Measurements from ENCODE around the gene FADS1.

FADS1 gene

GRCh38 chr11:61846362-61847020, 29.7 kb upstream of the FADS1 start:
- DNase-seq (ENCODE audit: low read depth) = no peak

- DNase-seq (ENCODE audit: low read depth) = no peak
These were observed 28.2 kb upstream of the FADS1 start for GRCh38 chr11:61844909-61845565.

- no peak for DNase-seq (ENCODE audit: low read depth)
These were observed 25.7 kb upstream of the FADS1 start for GRCh38 chr11:61842528-61842820.

GRCh38 chr11:61841636-61842527, 25.1 kb upstream of the FADS1 start:
- no peak for DNase-seq (ENCODE audit: low read depth)

- DNase-seq (ENCODE audit: low read depth) = no peak
These were observed 23.6 kb upstream of the FADS1 start for GRCh38 chr11:61840371-61840770.

- DNase-seq (ENCODE audit: low read depth) = no peak
These were observed 22.9 kb upstream of the FADS1 start for GRCh38 chr11:61839742-61840141.

- no peak for DNase-seq (ENCODE audit: low read depth)
These were observed 22.1 kb upstream of the FADS1 start for GRCh38 chr11:61838921-61839320.

GRCh38 chr11:61838501-61838900, 21.7 kb upstream of the FADS1 start:
- no peak for DNase-seq (ENCODE audit: low read depth)

GRCh38 chr11:61837411-61838005, 20.7 kb upstream of the FADS1 start:
- DNase-seq (ENCODE audit: low read depth) = no peak

- no peak for DNase-seq (ENCODE audit: low read depth)
These were observed 19.4 kb upstream of the FADS1 start for GRCh38 chr11:61836193-61836592.

- no peak for DNase-seq (ENCODE audit: low read depth)
These were observed 17.7 kb upstream of the FADS1 start for GRCh38 chr11:61834278-61835048.

GRCh38 chr11:61833926-61834277, 17.1 kb upstream of the FADS1 start:
- no peak for DNase-seq (ENCODE audit: low read depth)

GRCh38 chr11:61833471-61833870, 16.7 kb upstream of the FADS1 start:
- no peak for DNase-seq (ENCODE audit: low read depth)

- no peak for DNase-seq (ENCODE audit: low read depth)
These were observed 16.0 kb upstream of the FADS1 start for GRCh38 chr11:61832754-61833153.

GRCh38 chr11:61832207-61832606, 15.4 kb upstream of the FADS1 start:
- DNase-seq (ENCODE audit: low read depth) = no peak

GRCh38 chr11:61830237-61831105, 13.7 kb upstream of the FADS1 start:
- no peak for DNase-seq (ENCODE audit: low read depth)

- no peak for DNase-seq (ENCODE audit: low read depth)
These were observed 13.0 kb upstream of the FADS1 start for GRCh38 chr11:61829806-61830205.

GRCh38 chr11:61828629-61829407, 12.0 kb upstream of the FADS1 start:
- no peak for DNase-seq (ENCODE audit: low read depth)

GRCh38 chr11:61828379-61828628, 11.5 kb upstream of the FADS1 start:
- DNase-seq (ENCODE audit: low read depth) = no peak

- peak; percentile 55 for DNase-seq (ENCODE audit: low read depth)
These were observed 11.0 kb upstream of the FADS1 start, which contains the start of gene FADS2 for GRCh38 chr11:61827571-61828378. FADS2 (plus strand) TSS chr11:61828300; CDS start chr11:61828391, 91 bp downstream.

Data from stimulated activated CD8-positive, alpha-beta memory T cell treated with anti-CD3 and anti-CD28 coated beads, Interleukin-12 subunit alpha, Interleukin-12 subunit beta, amount 100 ng/mL, for 4 hours (primary cell).